Upper lobe of left lung (tissue), 6 donors: ENCODE measurements around the gene CAMK1D. TPM values are rescaled to one million over a fixed set of nuclear protein-coding genes. Genes with fewer than 3 reads are reported as not detected.
"Not testable (repeated sequence)": the region's sequence is repeated elsewhere in the genome, so short reads cannot be mapped to it uniquely, and the experiment has no call there.

Experiments used
- ATAC-seq, 2 donors: fragments of 200-7000 bp; cut with Tn5 transposase; one replicate each; pipeline ENCODE4 v1.9.1; 2022; ENCODE audit warnings: mild to moderate bottlenecking in 2 of 2, moderate library complexity in 2 of 2; ENCODE audit not compliant: low FRiP score in 2 of 2
- DNase-seq, 2 donors: peaks; one replicate each; pipeline ENCODE4 v3.0.0-alpha.2; 2019 to 2020
- H3K27ac ChIP-seq, 4 donors: fragments of 200-600 bp; sonication (generic); one replicate each; pipeline ENCODE4 v1.5.1; 2016 to 2019
- H3K27me3 ChIP-seq, 4 donors: fragments of 200-600 bp; sonication (generic); one replicate each; pipeline ENCODE4 v1.5.1; 2017 to 2019
- H3K36me3 ChIP-seq, 4 donors: fragments of 200-600 bp; sonication (generic); one replicate each; pipeline ENCODE4 v1.5.1; 2016 to 2019
- H3K4me1 ChIP-seq, 4 donors: fragments of 200-600 bp; sonication (generic); one replicate each; pipeline ENCODE4 v1.5.1; 2018 to 2019
- H3K4me3 ChIP-seq, 4 donors: fragments of 200-600 bp; sonication (generic); one replicate each; pipeline ENCODE4 v1.5.1; 2017 to 2019; ENCODE audit warnings: mild to moderate bottlenecking in 2 of 4, moderate library complexity in 1 of 4
- H3K9me3 ChIP-seq, 4 donors: fragments of 200-600 bp; sonication (generic); one replicate each; pipeline ENCODE4 v1.5.1; 2018 to 2019
- CTCF ChIP-seq, 6 experiments: fragments of 450-650 bp in 4 of 6; fragments of 200-600 bp in 2 of 6; sonication (generic) in 2 of 6; IDR thresholded peaks; one replicate each; pipeline ENCODE4 v1.5.1; 2016 to 2019; ENCODE audit warnings: antibody characterized with exemption in 6 of 6
- EP300 ChIP-seq, 4 donors: sonication (generic); formaldehyde crosslinking; IDR thresholded peaks; one replicate each; pipeline ENCODE4 v1.5.1; 2017; ENCODE audit warnings: antibody characterized with exemption in 4 of 4, control low read depth in 2 of 4
- POLR2A ChIP-seq, 4 donors: fragments of 450-650 bp; IDR thresholded peaks; one replicate each; pipeline ENCODE4 v1.5.1; 2016 to 2017; ENCODE audit warnings: antibody characterized with exemption in 4 of 4, mild to moderate bottlenecking in 2 of 4
- POLR2AphosphoS5 ChIP-seq, 2 donors: sonication (generic); formaldehyde crosslinking; IDR thresholded peaks; one replicate each; pipeline ENCODE4 v1.5.1; 2017; ENCODE audit warnings: antibody characterized with exemption in 2 of 2
- WGBS, 2 donors: methylation state at CpG; one replicate each; pipeline ENCODE4 v1.1.5; 2017 to 2018; 5-methylcytosine and 5-hydroxymethylcytosine counted together
- total RNA-seq, 6 donors: library from RNA; depleted of rRNA in 4 of 6; stranded (reverse); fragments of >200 nt in 4 of 6; gene quantifications; one replicate each; pipeline versions ENCODE4 v1.1.0 to v1.2.1, GENCODE V29; 2016 to 2021
- donor health status: DM: no; HTN: no; CAD: no; lungs with moderate emphysema.
- donor health status: DM: no; HTN: yes; CAD: no; lungs with severe emphysema.

CAMK1D gene
- total RNA-seq, 6 donors from 2014 or later, result 6.2 to 29.2 (median 19.0) TPM

GRCh38 chr10:12327476-12327875, 21.9 kb upstream of the CAMK1D start:
- TF ChIP-seq POLR2AphosphoS5 (IDR thresholded peaks at IDR 0.05) (no peak), EP300 (IDR thresholded peaks at IDR 0.05) (no peak), POLR2A (IDR thresholded peaks at IDR 0.05) (no peak), CTCF (IDR thresholded peaks at IDR 0.05) (no peak)
- 91% methylated on average over 2 of the region's 2 CpGs for WGBS, 2 donors
- H3K27ac ChIP-seq, result no peak overlapping the region
- no peaks in the 10 kb centered on the region for H3K9me3 ChIP-seq
- ATAC-seq (no peak), DNase-seq (no peak)
- no peaks in the 10 kb centered on the region for H3K27me3 ChIP-seq
- no peaks in the 10 kb centered on the region for H3K4me1 ChIP-seq
- no peak overlapping the region for H3K4me3 ChIP-seq
- H3K36me3 ChIP-seq, result no peaks in the 10 kb centered on the region

DNA sequence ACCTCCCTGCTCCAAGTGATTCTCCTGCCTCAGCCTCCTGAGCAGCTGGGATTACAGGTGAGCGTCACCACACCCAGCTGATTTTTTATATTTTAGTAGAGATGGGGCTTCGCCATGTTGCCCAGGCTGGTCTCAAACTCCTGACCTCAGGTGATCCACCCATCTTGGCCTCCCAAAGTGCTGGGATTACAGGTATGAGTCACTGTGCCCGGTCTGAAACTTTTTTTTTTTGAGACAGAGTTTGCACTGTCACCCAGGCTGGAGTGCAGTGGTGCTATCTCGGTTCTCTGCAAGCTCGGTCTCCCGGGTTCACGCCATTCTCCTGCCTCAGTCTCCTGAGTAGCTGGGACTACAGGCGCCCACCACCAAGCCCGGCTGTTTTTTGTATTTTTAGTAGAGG, 21.0 kb upstream of the CAMK1D start:
- WGBS, 2 donors, result 77 to 95% methylated on average over 8 to 9 of the region's 9 CpGs
- H3K4me3 ChIP-seq, H3K9me3 ChIP-seq, ATAC-seq, H3K27ac ChIP-seq, DNase-seq, H3K4me1 ChIP-seq, H3K36me3 ChIP-seq, H3K27me3 ChIP-seq: not testable (repeated sequence)

- Histone ChIP-seq H3K4me1 (peaks cover 0 to 10% (median 3%) of the 10 kb centered on the region in 4 donors), H3K4me3 (no peak overlapping the region), H3K9me3 (no peaks in the 10 kb centered on the region), H3K27me3 (no peaks in the 10 kb centered on the region), H3K27ac (peak overlapping the region in 1 of 4 donors; percentile 40), H3K36me3 (no peaks in the 10 kb centered on the region)
- TF ChIP-seq CTCF (IDR thresholded peaks at IDR 0.05) (no peak), EP300 (IDR thresholded peaks at IDR 0.05) (no peak), POLR2AphosphoS5 (IDR thresholded peaks at IDR 0.05) (no peak)
- WGBS, 2 donors, result 76 to 78% methylated on average over 11 of the region's 11 CpGs
- peak in 1 of 2 donors; percentile 33 for ATAC-seq
- DNase-seq, result no peak
Measured at GRCh38 chr10:12332572-12333379, 16.6 kb upstream of the CAMK1D start.

DNA sequence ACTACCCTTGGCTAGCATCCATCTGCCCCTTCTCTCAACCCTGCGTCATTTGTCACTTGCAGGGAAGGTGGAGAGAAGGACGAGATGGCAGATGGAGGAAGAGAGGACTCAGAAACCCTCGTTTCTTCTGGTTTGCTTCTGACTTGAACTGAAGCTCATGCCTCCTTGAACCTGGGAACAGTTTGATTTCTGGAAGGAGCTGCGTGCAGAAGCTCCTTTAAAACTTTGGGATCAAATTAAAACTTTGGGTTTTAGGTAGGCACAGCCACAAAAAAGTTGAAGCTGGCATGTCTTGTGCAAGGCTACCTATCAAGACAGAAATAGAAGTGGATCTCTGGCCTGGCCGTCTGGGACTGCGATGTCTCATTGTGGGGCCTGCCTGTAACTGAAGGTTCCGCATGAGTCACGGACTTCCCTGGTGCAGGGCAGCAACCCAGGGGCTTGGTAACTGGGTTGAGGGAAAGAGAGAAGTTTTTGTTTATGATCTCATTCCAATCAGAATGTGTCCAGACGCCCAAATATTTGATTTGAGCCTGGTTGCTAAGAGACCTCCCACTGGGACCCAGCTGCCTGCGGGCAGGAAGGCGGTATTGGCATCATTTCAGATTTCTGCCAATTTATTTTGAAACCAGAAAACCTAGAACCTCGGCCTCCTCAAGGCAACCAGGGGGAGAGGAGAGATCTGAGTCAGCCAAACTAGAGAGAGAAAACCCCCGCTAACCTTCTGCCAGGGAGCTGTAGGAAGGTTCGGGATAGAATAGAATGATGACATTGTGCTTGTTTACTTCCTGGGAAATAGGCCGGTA, 15.8 kb upstream of the CAMK1D start:
- Histone ChIP-seq H3K27ac (peak overlapping the region in 3 of 4 donors; percentile 21 to 43 (median 40)), H3K27me3 (no peaks in the 10 kb centered on the region), H3K4me1 (peaks cover 0 to 10% (median 3%) of the 10 kb centered on the region in 4 donors), H3K9me3 (no peaks in the 10 kb centered on the region), H3K4me3 (no peak overlapping the region), H3K36me3 (no peaks in the 10 kb centered on the region)
- TF ChIP-seq CTCF (IDR thresholded peaks at IDR 0.05) (no peak), POLR2A (IDR thresholded peaks at IDR 0.05) (no peak), POLR2AphosphoS5 (IDR thresholded peaks at IDR 0.05) (no peak), EP300 (IDR thresholded peaks at IDR 0.05) (no peak)
- DNase-seq, result peak in 1 of 2 donors; percentile 77
- 24 to 32% methylated on average over 15 of the region's 15 CpGs for WGBS, 2 donors
- ATAC-seq, result peak; percentile 89 to 98

GRCh38 chr10:12334186-12334530, 15.2 kb upstream of the CAMK1D start:
- peak overlapping the region in 3 of 4 donors; percentile 21 to 43 (median 40) for H3K27ac ChIP-seq
- H3K9me3 ChIP-seq, result no peaks in the 10 kb centered on the region
- DNase-seq, result no peak
- H3K4me1 ChIP-seq, result peaks cover 0 to 10% (median 3%) of the 10 kb centered on the region in 4 donors
- 82 to 83% methylated on average over 6 of the region's 6 CpGs for WGBS, 2 donors
- no peak for TF ChIP-seq POLR2AphosphoS5 (IDR thresholded peaks at IDR 0.05)
- TF ChIP-seq EP300 (IDR thresholded peaks at IDR 0.05), result no peak
- no peak for TF ChIP-seq POLR2A (IDR thresholded peaks at IDR 0.05)
- no peak for TF ChIP-seq CTCF (IDR thresholded peaks at IDR 0.05)
- ATAC-seq, result no peak
- H3K27me3 ChIP-seq, result no peaks in the 10 kb centered on the region
- no peak overlapping the region for H3K4me3 ChIP-seq
- H3K36me3 ChIP-seq, result no peaks in the 10 kb centered on the region

GRCh38 chr10:12335169-12335568, 14.2 kb upstream of the CAMK1D start:
- ATAC-seq, DNase-seq, H3K36me3 ChIP-seq, H3K4me1 ChIP-seq, H3K9me3 ChIP-seq, H3K4me3 ChIP-seq, H3K27ac ChIP-seq, H3K27me3 ChIP-seq: not testable (repeated sequence)
- WGBS, 2 donors, result 73 to 75% methylated on average over 4 of the region's 4 CpGs
